Limb (tissue), 2 donors: ENCODE measurements around the gene GABRG1.

Experiments used
- DNase-seq, 2 donors: peaks; one replicate each; pipeline ENCODE4 v3.0.0-alpha.2; 2016; ENCODE audit errors: extremely low spot score in 2 of 2

GABRG1 gene

DNA sequence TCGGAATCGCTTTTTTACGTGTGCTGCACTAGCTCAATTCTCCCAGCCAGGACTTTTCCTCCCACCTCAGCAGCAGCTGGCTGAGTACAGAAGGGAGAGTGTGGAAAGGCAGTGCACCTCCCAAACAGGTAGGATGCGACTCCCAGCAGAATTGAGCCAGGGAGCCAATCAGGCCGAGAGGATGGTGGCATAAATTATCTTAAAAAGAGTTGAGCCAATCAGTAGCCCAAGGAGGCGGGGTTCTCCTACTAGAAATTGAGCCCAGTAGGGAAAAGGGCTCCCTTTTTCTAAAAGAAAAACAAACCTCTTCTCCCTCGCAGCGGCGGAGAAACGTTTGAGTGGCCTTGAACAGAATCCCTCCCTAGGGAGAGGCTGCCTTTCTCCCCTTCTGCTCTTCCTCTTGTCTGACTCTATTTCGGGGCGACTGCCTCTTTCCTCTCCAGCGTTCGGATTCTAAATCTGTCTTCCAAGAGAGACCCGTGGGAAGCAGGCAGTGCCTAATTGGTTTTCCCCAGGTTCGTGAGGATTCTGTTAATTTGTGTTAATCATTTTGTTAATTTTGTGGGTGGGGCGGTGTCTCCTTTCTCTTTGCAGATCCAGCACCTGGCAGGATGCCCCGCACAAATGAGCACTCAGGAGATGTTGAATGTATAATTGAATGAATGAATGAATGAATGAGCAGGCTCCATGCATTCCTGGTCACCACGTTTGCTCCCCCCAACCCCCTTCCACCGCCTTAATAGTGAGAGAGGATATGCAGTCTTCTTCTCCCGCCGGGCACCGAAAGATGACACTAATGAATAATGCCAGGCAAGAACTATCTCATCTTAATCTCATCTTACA lies at the start of gene GABRG1:
Gene GABRG1, minus strand, starts transcription at position 142 of the 843 bp plus-strand sequence. Its CDS starts 141 bp downstream, at position 1.
- peak in 1 of 2 donors; percentile 37 for DNase-seq

DNA sequence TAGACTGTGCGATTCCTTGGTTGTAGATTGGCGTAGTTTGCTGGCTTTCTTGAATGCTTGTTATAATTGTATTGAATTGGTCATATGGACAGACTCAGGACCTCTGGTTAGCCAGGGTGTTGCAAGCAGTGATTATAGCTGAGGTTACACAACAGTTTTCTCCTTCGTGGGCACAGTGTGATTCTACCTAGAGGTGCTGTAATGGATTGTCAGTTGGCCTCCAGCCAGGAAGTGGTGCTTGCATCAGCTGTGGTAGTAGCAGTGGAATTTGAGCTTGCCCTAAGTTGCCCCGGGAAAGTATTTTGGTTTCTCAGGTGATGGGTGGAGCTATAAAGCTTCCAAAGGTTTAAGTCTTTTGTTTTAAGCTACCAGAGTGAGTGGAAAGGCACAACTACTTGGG lies 23.1 kb upstream of the GABRG1 start:
- no peak for DNase-seq

GRCh38 chr4:46131498-46132057 lies 7.7 kb upstream of the GABRG1 start:
- DNase-seq: no peak

GRCh38 chr4:46124773-46125413 lies 1.0 kb upstream of the GABRG1 start:
- DNase-seq: peak; percentile 39 to 75

DNA sequence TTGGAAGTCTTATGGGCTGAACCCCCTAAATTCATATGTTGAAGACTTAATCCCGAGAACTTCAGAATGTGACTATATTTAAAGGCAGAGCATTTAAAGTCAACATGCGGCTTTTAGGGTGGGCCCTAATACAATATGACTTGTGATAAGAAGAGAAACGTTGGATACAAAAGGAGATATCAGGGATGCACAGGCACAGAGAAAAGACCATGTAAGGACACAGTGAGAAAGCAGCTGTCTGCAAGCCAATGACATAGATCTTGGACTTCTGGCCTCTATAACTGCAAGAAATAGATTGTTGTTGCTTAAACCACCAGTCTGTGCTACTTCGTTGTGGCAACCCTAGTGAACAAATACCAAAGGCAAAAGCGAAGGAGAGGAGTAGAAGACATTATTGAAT lies 42.2 kb downstream of the GABRG1 start:
- DNase-seq: no peak

DNA sequence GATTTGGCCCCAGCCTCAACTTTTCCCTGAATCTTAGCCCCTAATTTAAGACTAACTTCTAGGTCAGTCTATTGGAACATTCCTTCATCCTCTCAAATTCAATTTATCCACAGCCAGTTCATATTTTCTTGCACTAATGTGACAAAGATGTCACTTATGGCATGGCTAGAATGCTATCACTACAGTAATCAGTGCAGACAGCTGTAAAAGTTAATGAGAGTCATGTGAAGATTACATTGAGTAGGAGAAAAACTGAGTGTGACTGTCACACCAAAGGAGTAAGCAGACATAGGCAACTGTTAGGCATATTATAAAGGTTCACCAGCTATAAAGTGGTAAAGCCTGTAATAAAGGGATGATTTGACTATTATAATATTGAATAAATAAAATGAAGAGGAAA lies 42.6 kb downstream of the GABRG1 start:
- no peak for DNase-seq

- no peak for DNase-seq
Measured at GRCh38 chr4:46073778-46074177, 50.1 kb downstream of the GABRG1 start.

DNA sequence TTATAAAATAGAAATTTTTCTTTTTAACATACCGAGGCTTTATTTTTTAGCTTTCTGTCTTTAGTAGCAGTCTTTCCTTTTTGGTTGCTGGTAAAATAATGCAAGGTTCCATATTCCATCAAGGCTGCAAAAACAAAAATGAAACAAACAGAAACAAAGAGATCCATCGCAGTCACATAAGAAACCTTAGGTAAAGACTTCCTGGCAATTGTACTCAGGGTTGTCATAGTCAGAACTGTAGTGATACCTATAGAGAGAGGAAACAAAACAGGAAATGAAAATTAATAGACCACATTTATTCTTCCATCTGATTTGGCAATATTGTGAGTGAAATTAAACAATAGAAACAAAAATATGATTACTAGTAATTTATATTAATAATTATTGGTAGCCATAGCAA lies 72.5 kb downstream of the GABRG1 start:
- no peak for DNase-seq

- no peak for DNase-seq
Measured at GRCh38 chr4:46032056-46032455, 91.8 kb downstream of the GABRG1 start.

- DNase-seq: peak in 1 of 2 donors; percentile 3
Measured at GRCh38 chr4:46016306-46016705, 107.5 kb downstream of the GABRG1 start.

- DNase-seq: no peak
Measured at GRCh38 chr4:45992728-45993127, 131.1 kb downstream of the GABRG1 start.

DNA sequence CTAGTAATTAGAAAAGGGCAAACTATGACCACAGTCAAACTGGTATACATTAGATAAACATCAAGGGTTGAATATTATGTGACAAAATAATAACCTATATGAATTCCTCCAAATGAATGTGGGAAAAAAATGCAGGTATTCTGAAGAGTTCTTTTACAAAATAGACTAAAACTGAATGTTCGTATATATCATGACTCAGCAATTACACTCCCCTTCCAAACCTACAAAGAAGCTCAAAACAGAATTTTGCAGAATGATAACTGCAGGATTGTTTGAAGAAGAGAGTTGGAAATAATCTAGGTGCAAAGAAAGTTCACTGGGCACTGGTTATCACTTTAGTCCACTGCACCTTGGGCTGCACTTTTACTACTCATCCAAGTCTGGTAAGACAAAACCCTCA lies 134.1 kb downstream of the GABRG1 start:
- DNase-seq: no peak

DNA sequence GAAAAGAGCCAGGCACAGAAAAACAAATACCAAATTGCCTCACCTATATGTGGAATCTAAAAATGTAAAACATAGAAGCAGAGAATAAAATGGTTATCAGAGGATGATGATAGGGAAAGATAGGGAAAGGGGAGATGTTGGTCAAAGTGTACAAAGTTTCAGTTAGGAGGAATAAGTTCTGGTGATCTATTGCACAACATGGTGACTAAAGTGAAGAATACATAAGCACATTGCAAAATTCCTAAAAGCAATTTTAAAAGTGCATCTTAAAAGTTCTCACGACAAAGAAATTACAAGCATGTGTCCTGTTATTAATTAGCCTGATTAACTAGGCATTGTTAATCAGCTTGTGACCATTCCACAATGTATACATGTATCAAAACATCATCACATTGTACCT lies 136.0 kb downstream of the GABRG1 start:
- no peak for DNase-seq
